Measurements from ENCODE around the gene HNRNPCL1.
"Not testable (repeated sequence)": the region's sequence is repeated elsewhere in the genome, so short reads cannot be mapped to it uniquely, and the experiment has no call there.

DNA sequence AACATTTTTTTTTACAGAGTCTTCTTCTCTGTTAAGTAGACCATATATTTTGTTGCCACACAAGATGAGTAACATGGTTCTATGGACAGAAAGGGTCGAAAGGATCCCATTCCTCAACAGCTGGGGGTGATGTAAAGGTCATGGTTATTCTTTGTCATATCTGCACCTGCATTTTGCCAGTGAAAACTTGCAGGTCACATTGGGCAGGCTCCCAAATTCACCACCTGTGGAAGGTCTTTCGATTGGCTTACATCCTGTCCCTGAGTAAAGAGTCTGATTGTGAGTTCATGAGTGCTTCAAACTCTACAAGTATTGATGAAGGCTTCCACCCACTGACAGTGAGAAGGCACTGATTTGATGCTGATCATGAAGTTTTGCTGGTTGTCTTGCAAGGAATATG, 15.3 kb downstream of the HNRNPCL1 start:
- not testable (repeated sequence) for TF ChIP-seq POLR2A (IDR thresholded peaks at IDR 0.05)
- TF ChIP-seq, protein P1, sequence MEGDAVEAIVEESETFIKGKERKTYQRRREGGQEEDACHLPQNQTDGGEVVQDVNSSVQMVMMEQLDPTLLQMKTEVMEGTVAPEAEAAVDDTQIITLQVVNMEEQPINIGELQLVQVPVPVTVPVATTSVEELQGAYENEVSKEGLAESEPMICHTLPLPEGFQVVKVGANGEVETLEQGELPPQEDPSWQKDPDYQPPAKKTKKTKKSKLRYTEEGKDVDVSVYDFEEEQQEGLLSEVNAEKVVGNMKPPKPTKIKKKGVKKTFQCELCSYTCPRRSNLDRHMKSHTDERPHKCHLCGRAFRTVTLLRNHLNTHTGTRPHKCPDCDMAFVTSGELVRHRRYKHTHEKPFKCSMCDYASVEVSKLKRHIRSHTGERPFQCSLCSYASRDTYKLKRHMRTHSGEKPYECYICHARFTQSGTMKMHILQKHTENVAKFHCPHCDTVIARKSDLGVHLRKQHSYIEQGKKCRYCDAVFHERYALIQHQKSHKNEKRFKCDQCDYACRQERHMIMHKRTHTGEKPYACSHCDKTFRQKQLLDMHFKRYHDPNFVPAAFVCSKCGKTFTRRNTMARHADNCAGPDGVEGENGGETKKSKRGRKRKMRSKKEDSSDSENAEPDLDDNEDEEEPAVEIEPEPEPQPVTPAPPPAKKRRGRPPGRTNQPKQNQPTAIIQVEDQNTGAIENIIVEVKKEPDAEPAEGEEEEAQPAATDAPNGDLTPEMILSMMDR (IDR thresholded peaks at IDR 0.05), result not testable (repeated sequence)

Data from uterus (tissue), 2 donors.